GM21529 (cell line): ENCODE data around the gene HSPBAP1.

Experiments
- ATAC-seq: cut with Tn5 transposase; IDR thresholded peaks from one replicate; pipeline ENCODE4 v1.9.1; 2021; ENCODE audit not compliant: unreplicated experiment

HSPBAP1 gene, protein sequence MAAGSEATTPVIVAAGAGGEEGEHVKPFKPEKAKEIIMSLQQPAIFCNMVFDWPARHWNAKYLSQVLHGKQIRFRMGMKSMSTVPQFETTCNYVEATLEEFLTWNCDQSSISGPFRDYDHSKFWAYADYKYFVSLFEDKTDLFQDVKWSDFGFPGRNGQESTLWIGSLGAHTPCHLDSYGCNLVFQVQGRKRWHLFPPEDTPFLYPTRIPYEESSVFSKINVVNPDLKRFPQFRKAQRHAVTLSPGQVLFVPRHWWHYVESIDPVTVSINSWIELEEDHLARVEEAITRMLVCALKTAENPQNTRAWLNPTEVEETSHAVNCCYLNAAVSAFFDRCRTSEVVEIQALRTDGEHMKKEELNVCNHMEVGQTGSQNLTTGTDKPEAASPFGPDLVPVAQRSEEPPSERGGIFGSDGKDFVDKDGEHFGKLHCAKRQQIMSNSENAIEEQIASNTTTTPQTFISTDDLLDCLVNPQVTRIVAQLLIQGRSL

DNA sequence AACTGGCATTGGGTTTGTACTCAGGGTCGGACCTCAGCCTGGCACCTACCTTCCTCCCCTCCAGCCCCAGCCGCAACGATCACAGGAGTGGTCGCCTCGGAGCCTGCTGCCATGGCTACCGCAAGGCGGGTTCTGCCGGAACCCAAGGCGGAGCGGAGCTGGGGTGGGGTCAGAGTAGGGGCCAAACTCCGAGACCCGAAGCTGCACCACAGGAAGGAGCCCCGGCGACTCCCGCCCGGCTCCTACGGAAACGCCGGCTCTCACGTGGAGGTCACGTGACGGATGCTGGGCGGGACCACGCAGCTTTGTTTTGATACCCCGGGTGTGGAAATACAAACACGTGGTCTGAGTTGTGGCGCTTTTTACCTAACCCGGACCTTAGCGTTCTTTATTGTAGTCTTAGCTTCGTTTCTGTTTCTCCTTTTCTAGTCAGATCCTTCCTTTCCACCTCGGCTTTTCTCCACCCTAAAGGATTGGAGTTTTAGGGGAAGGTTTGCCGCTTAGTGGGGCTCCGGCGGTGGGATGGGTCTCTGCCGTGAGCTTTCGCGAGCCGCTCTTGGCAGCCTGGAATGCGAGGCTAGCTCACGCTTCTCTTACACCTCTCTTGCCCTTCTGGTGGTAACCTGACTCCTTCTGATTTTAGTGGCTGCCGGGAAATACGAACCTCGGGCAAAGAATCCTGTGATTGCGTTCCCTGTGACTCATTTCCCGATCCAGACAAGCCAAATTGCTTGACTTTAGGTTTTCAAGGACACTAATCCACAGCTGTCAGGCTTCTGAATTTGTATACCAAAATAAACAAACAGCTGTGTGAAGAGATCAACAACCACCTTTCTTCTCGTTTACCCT is at the start of gene HSPBAP1:
TSS of gene HSPBAP1 (minus strand) at position 264 of the 849 bp plus-strand sequence. CDS start at position 113, 151 bp downstream.
- peak; percentile 60 for ATAC-seq

DNA sequence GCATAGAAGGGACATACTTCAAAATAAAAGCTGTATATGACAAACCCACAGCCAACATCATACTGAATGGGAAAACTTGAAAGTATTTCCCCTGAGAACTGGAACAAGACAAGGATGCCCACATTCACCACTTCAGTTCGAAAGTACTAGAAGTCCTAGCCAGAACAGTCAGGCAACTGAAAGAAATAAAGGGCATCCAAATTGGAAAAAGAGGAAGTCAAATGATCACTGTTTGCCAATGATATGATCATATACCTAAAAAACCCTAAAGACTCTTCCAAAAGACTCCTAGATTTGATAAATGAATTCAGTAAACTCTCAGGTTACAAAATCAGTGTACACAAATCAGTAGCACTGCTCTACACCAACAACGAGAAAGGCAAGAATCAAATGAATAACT is 42.0 kb upstream of the HSPBAP1 start:
- no peak for ATAC-seq

DNA sequence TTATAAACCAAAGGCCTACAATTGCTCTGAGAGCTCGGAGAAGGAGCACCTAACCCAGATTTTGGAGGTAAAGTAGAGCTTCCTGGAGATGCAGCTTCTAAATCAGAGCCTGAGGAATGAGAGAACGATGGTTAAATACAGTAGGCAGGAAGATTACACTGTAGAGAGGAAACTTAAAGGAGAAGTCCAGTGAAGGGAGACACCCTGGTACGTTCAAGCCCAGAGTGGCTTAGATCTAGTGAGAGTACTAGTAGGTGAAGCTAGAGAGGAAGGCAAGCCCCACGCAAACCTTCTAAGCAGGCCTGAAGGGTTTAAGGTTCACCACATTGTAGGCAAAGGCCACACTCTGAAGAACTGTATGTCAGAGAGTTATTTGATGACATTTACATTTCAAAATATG is 34.6 kb upstream of the HSPBAP1 start:
- ATAC-seq, result no peak

DNA sequence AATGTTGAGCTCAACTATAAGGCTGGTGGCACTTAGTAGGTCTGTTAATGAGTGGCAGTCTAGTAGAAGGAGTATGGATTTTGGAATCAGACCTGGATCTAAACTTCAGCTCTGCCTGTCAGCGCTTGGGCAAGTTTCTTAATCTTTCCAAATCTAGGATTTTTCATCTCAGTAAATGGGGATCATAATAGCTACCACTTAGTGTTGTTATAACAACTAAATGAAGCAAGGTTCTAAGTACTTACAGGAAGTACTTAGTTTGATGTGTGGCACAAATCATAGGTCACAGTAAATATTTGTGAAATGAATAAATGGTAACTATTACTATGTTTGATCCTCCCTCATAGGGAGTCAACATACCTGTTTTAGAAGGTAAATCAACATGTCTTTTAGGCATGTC is 32.6 kb upstream of the HSPBAP1 start:
- no peak for ATAC-seq

DNA sequence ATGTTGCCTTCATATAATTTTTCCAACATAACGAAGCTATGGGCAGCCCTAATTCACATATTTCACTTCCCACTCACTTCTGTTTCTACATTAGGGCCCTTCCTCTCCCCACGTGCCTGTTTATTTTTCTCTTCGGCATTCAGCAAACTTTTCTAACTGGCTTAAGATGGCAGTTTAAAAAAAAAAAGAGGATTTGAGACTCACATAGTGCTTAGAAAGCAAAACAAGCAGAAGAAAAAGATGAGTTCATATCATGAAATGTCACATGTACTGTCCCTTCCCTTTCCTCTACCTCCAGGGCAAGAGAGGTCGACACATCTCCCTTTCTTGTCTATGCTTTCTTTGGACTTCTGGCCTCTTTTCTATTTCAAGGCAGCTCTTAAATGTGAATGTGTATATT is 31.8 kb upstream of the HSPBAP1 start:
- ATAC-seq, result no peak

DNA sequence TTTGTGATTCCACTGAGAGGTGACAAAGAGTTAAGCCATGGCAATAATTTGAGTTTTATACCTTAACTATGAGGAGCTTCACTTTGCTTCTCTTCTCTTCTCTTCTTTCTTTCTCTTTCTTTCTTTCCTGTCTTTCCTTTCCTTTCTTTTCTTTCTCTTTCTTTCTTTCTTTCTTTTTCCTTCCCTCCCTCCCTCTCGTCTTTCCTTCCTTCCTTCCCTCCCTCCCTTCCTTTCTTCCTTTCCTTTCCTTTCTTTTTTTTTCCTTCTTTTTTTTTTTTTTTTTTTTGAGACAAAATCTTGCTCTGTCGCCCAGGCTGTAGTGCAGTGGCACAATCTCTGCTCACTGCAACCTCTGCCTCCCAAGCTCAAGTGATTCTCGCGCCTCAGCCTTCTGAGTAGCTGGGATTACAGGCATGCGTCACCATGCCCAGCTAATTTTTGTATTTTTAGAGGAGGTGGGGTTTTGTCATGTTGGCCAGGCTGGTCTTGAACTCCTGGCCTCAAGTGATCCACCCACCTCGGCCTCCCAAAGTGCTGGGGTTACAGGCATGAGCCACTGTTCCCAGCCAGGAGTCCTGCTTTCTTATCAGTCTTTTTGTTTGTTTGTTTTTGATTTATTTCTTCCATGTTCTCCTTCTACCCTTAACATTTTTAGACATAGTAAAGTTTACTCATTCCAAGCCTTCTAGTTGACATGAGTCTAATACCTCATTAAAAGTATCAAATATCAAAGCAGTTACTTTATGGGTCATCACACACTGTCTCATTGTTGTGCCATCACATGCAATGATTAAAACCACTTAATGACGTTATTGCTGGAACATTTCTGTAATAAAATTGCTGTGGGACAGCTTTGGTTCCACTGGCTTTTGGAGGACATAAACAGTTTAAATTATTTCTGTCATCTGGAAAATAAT is 31.1 kb upstream of the HSPBAP1 start:
- no peak for ATAC-seq

DNA sequence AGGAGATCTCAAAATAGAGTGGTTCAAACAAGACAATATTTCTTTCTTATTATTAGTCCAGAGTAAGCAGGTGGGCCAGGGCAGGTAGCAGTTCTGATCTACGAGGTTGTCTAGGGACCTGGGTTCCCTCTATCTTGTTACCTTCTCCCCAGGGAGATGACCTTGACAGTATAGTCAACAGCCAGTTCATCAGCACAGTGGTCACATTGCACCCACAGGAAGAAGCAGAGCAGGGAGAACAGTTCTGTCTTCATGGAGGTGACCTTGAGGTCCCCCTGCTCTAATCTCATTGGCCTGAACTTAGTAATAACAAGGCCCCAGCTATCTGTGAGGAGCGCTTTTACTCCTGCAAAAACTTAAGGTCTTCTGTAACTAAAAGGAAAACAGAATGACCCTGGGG is 23.0 kb upstream of the HSPBAP1 start:
- ATAC-seq, result no peak

DNA sequence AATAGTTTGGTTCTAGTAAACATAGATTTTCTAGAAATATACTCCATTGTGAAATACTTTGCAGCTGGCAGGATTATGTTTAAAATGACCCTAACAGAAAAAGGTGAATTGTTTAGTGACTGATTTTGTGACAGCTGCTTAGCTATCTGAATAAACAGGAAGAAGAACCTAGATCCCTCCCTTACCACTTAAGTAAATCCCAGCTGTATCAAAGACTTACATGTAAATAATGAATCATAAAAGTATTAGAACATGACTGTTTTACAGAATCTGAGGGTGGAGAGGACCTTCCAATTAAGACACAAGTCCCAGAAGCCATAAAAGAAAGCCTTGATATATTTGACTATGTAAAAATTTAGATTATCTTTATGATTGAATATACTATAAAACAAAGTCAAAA is 17.1 kb upstream of the HSPBAP1 start:
- ATAC-seq, result no peak

DNA sequence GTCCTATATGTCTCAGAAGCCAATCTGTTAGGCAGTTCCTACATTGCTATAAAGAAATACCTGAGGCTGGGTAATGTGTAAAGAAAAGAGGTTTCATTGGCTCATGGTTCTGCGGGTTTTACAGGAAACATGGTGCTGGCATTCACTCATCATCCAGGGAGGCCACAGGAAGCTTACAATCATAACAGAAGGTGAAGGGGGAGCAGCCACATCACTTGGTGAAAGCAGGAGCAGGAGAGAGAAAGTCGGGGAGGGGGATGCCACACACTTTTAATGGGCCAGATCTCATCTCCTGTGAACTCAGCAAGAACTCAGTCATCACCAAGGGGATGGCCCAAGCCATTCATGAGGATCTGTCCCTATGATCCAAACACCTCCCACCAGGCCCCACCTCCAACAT is 10.3 kb upstream of the HSPBAP1 start:
- ATAC-seq, result no peak

DNA sequence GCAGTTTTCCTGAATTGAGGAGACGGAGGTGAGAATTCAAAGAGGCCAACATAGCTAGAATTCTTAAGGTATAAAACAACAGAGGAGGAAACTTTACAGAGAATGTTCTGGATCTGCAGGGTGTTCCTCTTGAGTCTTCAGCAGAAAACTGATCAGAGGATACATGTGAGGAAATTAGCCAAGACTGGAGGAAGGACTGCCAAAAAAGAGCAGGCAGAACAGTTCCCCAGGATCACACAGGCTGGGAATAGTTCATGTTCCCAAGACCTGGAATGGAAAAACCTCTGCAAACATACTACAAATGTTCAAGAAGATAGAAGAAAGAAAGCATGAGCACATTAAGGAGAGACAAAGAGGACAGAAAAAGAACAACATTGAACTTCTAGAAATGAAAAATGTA is 8.7 kb upstream of the HSPBAP1 start:
- ATAC-seq, result no peak

DNA sequence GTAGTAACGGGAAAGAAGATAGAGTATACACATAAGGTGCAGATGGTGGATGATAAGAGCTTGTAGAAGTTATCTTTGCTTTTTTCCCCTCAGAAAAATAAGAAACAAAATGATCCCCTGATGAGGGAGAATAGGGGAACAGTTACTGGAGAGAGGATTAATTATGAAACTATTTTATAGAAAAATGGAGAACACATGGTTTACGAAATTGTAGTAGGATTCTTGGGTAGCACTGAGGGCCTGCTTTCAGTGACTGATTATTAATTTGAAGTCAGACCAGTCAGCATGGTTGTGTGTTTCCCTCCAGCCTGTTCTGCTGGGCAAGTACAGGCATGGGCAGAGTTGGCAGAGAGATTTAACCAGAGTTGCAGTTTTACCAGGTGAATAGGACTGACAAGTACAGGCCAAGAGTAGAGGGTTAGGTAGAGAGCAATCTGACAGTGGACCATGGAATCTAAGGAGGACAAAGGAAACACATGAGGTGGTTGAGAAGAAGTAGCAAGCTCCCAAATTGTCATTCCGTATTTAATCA is 7.1 kb upstream of the HSPBAP1 start:
- no peak for ATAC-seq

DNA sequence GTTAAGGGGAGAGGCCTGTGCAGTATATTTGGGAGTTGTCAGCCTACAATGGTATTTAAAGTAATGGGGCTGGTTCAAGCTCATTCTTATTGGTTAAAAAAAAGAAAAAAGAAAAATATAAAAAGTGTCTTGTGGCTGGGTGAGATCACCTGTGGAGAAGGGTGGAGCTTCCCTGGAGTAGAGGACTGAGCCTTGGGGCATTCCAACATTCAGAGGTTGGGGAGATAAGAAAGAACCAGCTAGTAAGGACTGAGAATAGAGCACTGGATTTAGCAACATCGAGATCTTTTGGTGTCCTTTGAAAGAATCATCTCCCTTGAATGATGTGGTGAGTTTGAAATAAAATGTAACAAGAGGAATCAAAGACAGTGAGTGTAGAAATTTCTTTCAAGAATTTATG is 6.4 kb upstream of the HSPBAP1 start:
- ATAC-seq, result no peak

DNA sequence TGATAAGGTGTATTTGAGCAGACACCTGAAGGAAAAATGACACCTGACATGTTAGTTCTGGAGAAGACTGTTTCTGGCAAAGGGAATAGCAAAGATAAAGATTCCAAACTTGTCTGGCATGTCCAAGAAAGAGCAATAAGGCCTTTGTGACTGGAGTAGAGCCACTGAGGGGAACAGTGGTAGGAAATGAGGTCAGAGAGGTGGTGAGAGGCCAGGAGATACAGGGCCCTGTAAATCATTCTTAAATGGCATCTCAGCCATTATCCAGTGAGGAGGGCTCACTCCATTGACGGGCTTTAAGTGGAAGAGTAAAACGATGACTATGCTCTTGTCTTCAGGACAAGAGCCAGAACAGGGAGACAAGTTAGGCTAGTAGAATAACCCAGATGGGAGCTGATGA is 5.7 kb upstream of the HSPBAP1 start:
- ATAC-seq, result no peak

DNA sequence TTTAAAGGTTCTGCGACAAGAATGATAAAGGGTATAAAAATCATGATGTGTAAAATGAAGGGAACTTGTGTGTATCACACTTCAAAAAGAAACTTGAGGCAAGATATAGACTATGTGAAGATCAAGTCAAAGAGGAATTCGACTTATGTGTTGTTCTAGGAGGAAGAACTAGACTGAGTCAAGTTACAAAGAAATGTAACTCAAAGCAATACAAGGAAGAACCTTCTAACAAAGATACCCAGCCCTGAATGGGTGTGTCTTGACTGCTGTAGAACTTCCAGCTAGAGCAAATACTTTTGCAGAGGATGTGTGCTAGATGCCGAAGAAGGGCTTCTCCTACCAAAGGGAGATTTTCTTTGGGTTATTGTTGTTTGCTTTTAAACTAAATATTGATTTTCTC is 3.7 kb upstream of the HSPBAP1 start:
- no peak for ATAC-seq

DNA sequence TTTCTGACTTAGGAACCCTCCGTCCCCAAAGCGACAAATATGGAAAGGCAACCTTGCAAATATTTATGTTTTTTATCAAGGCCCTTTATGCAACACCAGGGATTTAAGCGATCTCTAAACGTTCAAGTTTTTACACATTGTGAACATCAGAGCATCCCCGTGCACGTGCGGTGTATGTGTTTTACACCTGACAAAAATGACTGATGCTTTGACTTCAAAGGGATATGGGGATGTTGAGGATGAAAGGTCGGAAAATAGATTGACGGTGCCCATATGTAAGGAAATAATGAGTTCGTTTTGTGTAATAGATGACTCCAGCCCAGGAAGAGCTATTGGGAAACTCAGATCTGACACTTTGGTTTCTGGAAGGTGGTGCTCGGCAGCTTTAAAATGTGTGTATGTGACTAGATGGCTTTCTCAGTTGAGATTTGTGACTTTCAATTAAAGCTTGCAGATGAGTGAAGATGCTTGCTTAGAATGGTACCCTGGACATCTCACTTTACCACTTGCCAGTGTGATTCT is 2.1 kb upstream of the HSPBAP1 start:
- ATAC-seq, result no peak

DNA sequence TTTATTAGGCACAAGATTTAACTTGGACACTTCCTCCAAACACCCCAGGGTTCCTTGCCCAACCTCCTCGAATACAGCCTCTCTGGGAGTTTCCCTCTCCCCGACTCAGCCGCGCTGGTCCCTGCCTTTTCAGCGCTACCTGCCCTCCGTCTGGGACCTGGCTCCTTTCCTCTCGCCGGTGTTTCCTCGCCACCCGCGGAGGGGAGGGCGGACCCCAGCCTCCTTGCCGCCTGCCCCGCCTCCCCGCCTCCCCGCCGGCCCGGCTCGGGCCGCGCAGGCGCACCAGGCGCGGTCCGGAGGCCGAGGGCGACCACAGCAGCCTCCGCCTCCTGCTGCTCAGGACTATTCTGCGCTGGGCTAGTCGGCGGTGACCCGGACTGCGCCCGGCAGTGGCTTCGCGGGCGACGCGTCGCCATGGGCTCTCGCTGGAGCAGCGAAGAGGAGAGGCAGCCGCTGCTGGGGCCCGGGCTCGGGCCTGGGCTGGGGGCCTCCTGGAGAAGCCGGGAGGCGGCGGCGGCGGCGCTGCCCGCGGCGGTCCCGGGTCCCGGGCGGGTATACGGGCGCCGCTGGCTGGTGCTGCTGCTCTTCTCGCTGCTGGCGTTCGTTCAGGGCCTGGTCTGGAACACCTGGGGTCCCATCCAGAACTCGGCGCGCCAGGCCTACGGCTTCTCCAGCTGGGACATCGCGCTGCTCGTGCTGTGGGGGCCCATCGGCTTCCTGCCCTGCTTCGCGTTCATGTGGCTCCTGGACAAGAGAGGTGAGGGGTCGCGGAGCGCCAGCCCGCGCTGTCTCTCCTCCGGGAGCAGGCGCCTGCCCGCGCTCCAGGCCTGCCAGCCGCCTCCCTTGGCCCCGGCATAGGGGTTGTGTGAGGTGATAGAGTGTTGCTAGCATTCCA is 1.4 kb upstream of the HSPBAP1 start, which contains the start of gene SLC49A4:
TSS of gene SLC49A4 (plus strand) at position 291 of the 895 bp plus-strand sequence. CDS start at position 415, 124 bp downstream.
- peak; percentile 79 for ATAC-seq

DNA sequence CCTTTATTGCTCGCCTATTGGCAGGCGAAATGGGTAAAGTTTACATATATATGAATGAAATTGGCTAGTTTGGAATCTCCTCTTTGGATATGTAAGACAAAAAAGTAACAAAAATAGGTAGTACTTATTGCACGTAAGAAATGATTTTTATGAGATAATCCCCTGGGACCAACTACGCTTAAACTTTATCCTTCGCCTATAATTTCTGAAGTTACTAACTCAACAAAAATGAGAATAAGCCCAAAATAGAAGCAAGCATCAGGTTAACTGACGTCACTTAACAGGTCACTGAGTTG is 800 bp upstream of the HSPBAP1 start:
- ATAC-seq, result no peak

DNA sequence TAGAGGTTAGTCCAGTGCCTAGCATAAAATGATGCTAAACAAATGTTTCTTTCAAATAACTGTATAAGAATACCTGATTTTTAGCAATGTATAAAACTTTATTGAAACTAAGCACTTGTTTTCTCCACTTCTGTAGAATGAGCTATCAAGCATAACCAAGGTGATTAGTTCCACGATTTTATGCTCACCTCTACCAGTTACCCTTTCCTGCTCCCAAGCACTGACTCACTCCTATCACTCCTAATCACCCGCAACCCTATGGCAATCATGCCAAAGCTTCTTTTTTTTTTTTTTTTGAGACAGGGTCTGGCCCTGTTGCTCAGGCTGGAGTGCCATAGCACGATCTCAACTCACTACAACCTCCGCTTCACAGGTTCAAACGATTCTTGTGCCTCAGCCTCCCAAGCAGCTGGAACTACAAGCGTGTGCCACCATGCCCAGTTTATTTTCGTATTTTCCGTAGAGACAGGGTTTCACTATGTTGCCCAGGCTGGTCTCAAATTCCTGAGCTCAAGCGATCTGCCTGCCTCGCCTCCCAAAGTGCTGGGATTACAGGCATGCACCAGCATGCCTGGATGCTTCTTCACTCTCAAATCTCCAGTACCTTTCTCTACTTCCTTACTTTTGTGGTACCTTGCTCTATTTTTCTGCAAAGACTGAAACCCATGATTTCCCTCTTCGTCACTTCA is 3.9 kb downstream of the HSPBAP1 start:
- ATAC-seq, result no peak

DNA sequence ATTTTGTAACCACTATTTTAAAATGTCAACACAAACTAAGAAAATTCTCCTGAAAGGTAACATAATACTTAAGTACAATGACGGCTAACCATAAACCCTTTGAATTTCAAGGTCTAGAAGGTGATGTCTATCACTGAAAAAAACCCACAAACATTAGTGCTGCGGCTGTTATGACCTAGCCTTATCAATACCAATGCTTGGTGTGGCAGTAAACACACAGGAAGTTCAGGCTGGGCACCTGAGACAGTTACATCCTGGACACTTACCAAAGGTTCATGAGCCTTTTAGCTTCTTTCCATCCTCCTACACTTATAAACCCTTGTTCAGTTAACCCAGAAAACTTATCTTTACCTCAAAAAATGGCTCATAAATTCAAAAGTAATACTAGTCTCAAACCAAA is 5.8 kb downstream of the HSPBAP1 start:
- ATAC-seq, result no peak
